Measurements from ENCODE around the gene NFU1.
"Not testable (repeated sequence)": the region's sequence is repeated elsewhere in the genome, so short reads cannot be mapped to it uniquely, and the experiment has no call there.

The NFU1 gene

GRCh38 chr2:69449906-69450305 lies 12.7 kb upstream of the NFU1 start:
- DNase-seq, result no peak

GRCh38 chr2:69443673-69444072 lies 6.4 kb upstream of the NFU1 start:
- DNase-seq, result not testable (repeated sequence)

- not testable (repeated sequence) for DNase-seq
These were observed 2.3 kb upstream of the NFU1 start for GRCh38 chr2:69439499-69439898.

- DNase-seq, result no peak
These were observed 1.3 kb upstream of the NFU1 start for GRCh38 chr2:69438580-69438979.

GRCh38 chr2:69437751-69438154 lies 518 bp upstream of the NFU1 start:
- no peak for DNase-seq

- no peak for DNase-seq
These were observed 668 bp downstream of the NFU1 start for GRCh38 chr2:69436596-69436937.

GRCh38 chr2:69434753-69435152 lies 2.5 kb downstream of the NFU1 start:
- no peak for DNase-seq

- no peak for DNase-seq
These were observed 7.6 kb downstream of the NFU1 start for GRCh38 chr2:69429491-69430183.

- DNase-seq, result no peak
These were observed 8.3 kb downstream of the NFU1 start for GRCh38 chr2:69428981-69429380.

GRCh38 chr2:69424419-69424818 lies 12.8 kb downstream of the NFU1 start:
- no peak for DNase-seq

GRCh38 chr2:69422198-69422597 lies 15.0 kb downstream of the NFU1 start:
- DNase-seq, result no peak

- not testable (repeated sequence) for DNase-seq
These were observed 18.1 kb downstream of the NFU1 start for GRCh38 chr2:69419111-69419510.

- DNase-seq, result no peak
These were observed 21.1 kb downstream of the NFU1 start for GRCh38 chr2:69416147-69416546.

GRCh38 chr2:69411120-69411519 lies 26.1 kb downstream of the NFU1 start:
- no peak for DNase-seq

- no peak for DNase-seq
These were observed 31.9 kb downstream of the NFU1 start for GRCh38 chr2:69405306-69405705.

- no peak for DNase-seq
These were observed 37.1 kb downstream of the NFU1 start for GRCh38 chr2:69400121-69400520.

GRCh38 chr2:69397234-69397633 lies 40.0 kb downstream of the NFU1 start:
- DNase-seq, result no peak

- DNase-seq, result no peak
These were observed 41.4 kb downstream of the NFU1 start for GRCh38 chr2:69395866-69396265.

- no peak for DNase-seq
These were observed 43.3 kb downstream of the NFU1 start for GRCh38 chr2:69393963-69394362.

GRCh38 chr2:69390471-69390870 lies 46.8 kb downstream of the NFU1 start:
- DNase-seq, result no peak

GRCh38 chr2:69390001-69390400 lies 47.2 kb downstream of the NFU1 start:
- no peak for DNase-seq

- no peak for DNase-seq
These were observed 48.0 kb downstream of the NFU1 start for GRCh38 chr2:69389271-69389670.

GRCh38 chr2:69387770-69388481 lies 49.3 kb downstream of the NFU1 start:
- DNase-seq, result no peak

GRCh38 chr2:69386789-69387734 lies 50.2 kb downstream of the NFU1 start, which contains the start of gene GFPT1:
Gene GFPT1, minus strand, starts transcription at chr2:69387227. Its CDS starts 156 bp downstream, at chr2:69387071.
- peak; percentile 95 for DNase-seq

Data from RPMI8226 (cell line).